ENCODE results near the gene NDOR1.

NDOR1 gene

GRCh38 chr9:137167747-137168572, 37.5 kb upstream of the NDOR1 start:
- no peak for DNase-seq

GRCh38 chr9:137168573-137168903, 37.0 kb upstream of the NDOR1 start:
- DNase-seq = no peak

GRCh38 chr9:137168904-137169856, 36.3 kb upstream of the NDOR1 start:
- DNase-seq = no peak

GRCh38 chr9:137169896-137170358, 35.6 kb upstream of the NDOR1 start, which contains the start of gene LRRC26:
Gene LRRC26 (minus strand): TSS chr9:137170051. CDS start chr9:137169943, 108 bp downstream.
- no peak for DNase-seq

- no peak for DNase-seq
Measured at GRCh38 chr9:137170486-137171148, 34.9 kb upstream of the NDOR1 start.

GRCh38 chr9:137171149-137171900, 34.2 kb upstream of the NDOR1 start:
- no peak for DNase-seq

GRCh38 chr9:137172901-137173795, 32.4 kb upstream of the NDOR1 start:
- DNase-seq = no peak

GRCh38 chr9:137173796-137174664, 31.5 kb upstream of the NDOR1 start:
- no peak for DNase-seq

- no peak for DNase-seq
Measured at GRCh38 chr9:137174722-137175293, 30.7 kb upstream of the NDOR1 start.

- DNase-seq = no peak
Measured at GRCh38 chr9:137175345-137175961, 30.0 kb upstream of the NDOR1 start.

- DNase-seq = no peak
Measured at GRCh38 chr9:137176302-137177182, 29.0 kb upstream of the NDOR1 start.

- DNase-seq = no peak
Measured at GRCh38 chr9:137178201-137178938, 27.1 kb upstream of the NDOR1 start.

GRCh38 chr9:137178939-137179630, 26.4 kb upstream of the NDOR1 start:
- DNase-seq = no peak

GRCh38 chr9:137179761-137180160, 25.7 kb upstream of the NDOR1 start:
- DNase-seq = no peak

GRCh38 chr9:137180491-137180890, 25.0 kb upstream of the NDOR1 start:
- no peak for DNase-seq

GRCh38 chr9:137181680-137182079, 23.8 kb upstream of the NDOR1 start:
- no peak for DNase-seq

- no peak for DNase-seq
Measured at GRCh38 chr9:137182836-137183235, 22.7 kb upstream of the NDOR1 start.

Measured in NCI-H1694 (cell line).